HCT116 (cell line): ENCODE results near the gene PKD2. TPM values are rescaled to one million over a fixed set of nuclear protein-coding genes. Genes with fewer than 3 reads are reported as not detected.

Experiments used
- ATAC-seq: fragments of 200-7000 bp; cut with Tn5 transposase; 2 replicates; pipeline ENCODE4 v1.9.1; 2020; ENCODE audit warnings: mild to moderate bottlenecking, moderate library complexity
- BruUV-seq: library from RNA; stranded (reverse); fragments of 400-500 nt; replicated peaks from 2 replicates; lab custom pipeline; 2021; lab: Mats Ljungman, UMichigan
- CTCF ChIA-PET: fragments of 300-600 bp; sonication (Branson Sonifier 250); formaldehyde crosslinking; loops from one replicate; lab custom pipeline; 2021; ENCODE audit warnings: antibody characterized with exemption; lab: Charles Lee
- POLR2A ChIA-PET: fragments of 300-600, 350-600 bp; sonication (Branson Sonifier 250); formaldehyde crosslinking; loops from one replicate; lab custom pipeline; 2021; ENCODE audit warnings: antibody characterized with exemption; lab: Charles Lee
- RAD21 ChIA-PET, 2 experiments: fragments of 300-600 bp; sonication (Branson Sonifier 250); formaldehyde crosslinking; loops; one replicate each; lab custom pipeline; 2023; ENCODE audit warnings: low total read pairs in 2 of 2; ENCODE audit not compliant: uncharacterized antibody in 2 of 2, unreplicated experiment in 2 of 2, low non-redundant PET in 1 of 2; lab: Charles Lee
- DNase-seq: peaks from one replicate; pipeline ENCODE4 v3.0.0-alpha.2; 2010; ENCODE audit warnings: low read depth, low spot score
- H2AFZ ChIP-seq: fragments of 200-600 bp; shearing (Covaris generic), sonication (generic); 2 replicates; pipeline ENCODE4 v1.6.1; 2017; ENCODE audit warnings: low read depth, mixed run types, mixed read lengths, antibody characterized with exemption, low read length; ENCODE audit not compliant: poor library complexity, severe bottlenecking
- H3K27ac ChIP-seq: 2 replicates; pipeline ENCODE4 v1.5.1; 2012; ENCODE audit warnings: low read depth, low read length
- H3K27me3 ChIP-seq: fragments of 200-600 bp; sonication (generic); 2 replicates; pipeline ENCODE4 v1.6.1; 2016; ENCODE audit warnings: mixed run types, low read length, mixed read lengths; ENCODE audit not compliant: insufficient read depth
- H3K36me3 ChIP-seq, 2 experiments: fragments of 200-500 bp in 1 of 2; fragments of 200-600 bp in 1 of 2; sonication (Bioruptor generic) in 1 of 2; sonication (generic) in 1 of 2; 2 replicates each; pipeline versions ENCODE4 v1.5.1 to v1.6.1; 2014 to 2016; ENCODE audit warnings: low read length in 2 of 2, inconsistent platforms in 1 of 2, mixed read lengths in 1 of 2, mixed run types in 1 of 2; ENCODE audit not compliant: insufficient read depth in 2 of 2, control insufficient read depth in 1 of 2
- H3K4me1 ChIP-seq, 2 experiments: fragments of 200-600 bp in 1 of 2; sonication (generic) in 1 of 2; 2 replicates each; pipeline versions ENCODE4 v1.5.1 to v1.6.1; 2012 to 2017; ENCODE audit warnings: low read length in 2 of 2, inconsistent platforms in 1 of 2, mild to moderate bottlenecking in 1 of 2, mixed read lengths in 1 of 2, mixed run types in 1 of 2, moderate library complexity in 1 of 2; ENCODE audit not compliant: insufficient read depth in 2 of 2, control insufficient read depth in 1 of 2
- H3K4me2 ChIP-seq: fragments of 200-600 bp; sonication (generic); 2 replicates; pipeline ENCODE4 v1.6.1; 2017; ENCODE audit warnings: mixed run types, low read length, mixed read lengths
- H3K4me3 ChIP-seq, 2 experiments: fragments of 200-600 bp in 1 of 2; sonication (generic) in 1 of 2; replicated peaks in 1 of 2; 2 replicates each; pipeline ENCODE4 v1.5.1; 2011 to 2016; ENCODE audit warnings: low read length in 2 of 2, control low read depth in 1 of 2, low read depth in 1 of 2, mild to moderate bottlenecking in 1 of 2, mixed read lengths in 1 of 2, mixed run types in 1 of 2
- H3K79me2 ChIP-seq: fragments of 200-600 bp; sonication (generic); 2 replicates; pipeline ENCODE4 v1.6.1; 2017; ENCODE audit warnings: mild to moderate bottlenecking, mixed run types, low read length, moderate library complexity, mixed read lengths; ENCODE audit not compliant: insufficient read depth
- H3K9ac ChIP-seq: fragments of 200-600 bp; sonication (generic); 2 replicates; pipeline ENCODE4 v1.6.1; 2016; ENCODE audit warnings: low read length, mixed read lengths
- H3K9me2 ChIP-seq: fragments of 200-600 bp; sonication (generic), shearing (Covaris generic); 2 replicates; pipeline ENCODE4 v1.6.1; 2017; ENCODE audit warnings: mixed run types, mild to moderate bottlenecking, moderate library complexity; ENCODE audit not compliant: insufficient read depth
- H3K9me3 ChIP-seq, 2 experiments: fragments of 200-500 bp in 1 of 2; fragments of 200-600 bp in 1 of 2; sonication (Bioruptor generic) in 1 of 2; sonication (generic) in 1 of 2; 2 replicates each; pipeline ENCODE4 v1.6.1; 2014 to 2017; ENCODE audit warnings: low read length in 2 of 2, mixed read lengths in 2 of 2, inconsistent platforms in 1 of 2, low read depth in 1 of 2, mild to moderate bottlenecking in 1 of 2, mixed run types in 1 of 2, moderate library complexity in 1 of 2; ENCODE audit not compliant: control insufficient read depth in 1 of 2, insufficient read depth in 1 of 2
- H4K20me1 ChIP-seq: fragments of 200-600 bp; sonication (generic), shearing (Covaris generic); 2 replicates; pipeline ENCODE4 v1.6.1; 2017; ENCODE audit warnings: mixed run types, mild to moderate bottlenecking, moderate library complexity; ENCODE audit not compliant: insufficient read depth
- ATF3 ChIP-seq: IDR thresholded peaks from 2 replicates; pipeline ENCODE4 v1.6.1; 2012
- ELF1 ChIP-seq: IDR thresholded peaks from 2 replicates; pipeline ENCODE4 v1.6.1; 2012; ENCODE audit warnings: low read depth, borderline replicate concordance
- EZH2phosphoT487 ChIP-seq: fragments of 200-600 bp; IDR thresholded peaks from 2 replicates; pipeline ENCODE4 v1.6.1; 2018; ENCODE audit warnings: antibody characterized with exemption, borderline replicate concordance
- JUND ChIP-seq: IDR thresholded peaks from 2 replicates; pipeline ENCODE4 v1.6.1; 2012
- REST ChIP-seq: IDR thresholded peaks from 2 replicates; pipeline ENCODE4 v1.6.1; 2012; ENCODE audit warnings: low read depth
- intact Hi-C: fragments of 100-400 bp; cut with micrococcal nuclease; formaldehyde crosslinking; loops from 2 replicates; pipeline ENCODE4 v1.10.0; 2022
- total RNA-seq: library from RNA; stranded (reverse); gene quantifications from one replicate; pipeline ENCODE4 v1.2.1, GENCODE V29; 2021; ENCODE audit not compliant: unreplicated experiment

Gene PKD2
- total RNA-seq, 1 experiment from 2014 or later, result 10.1 TPM

GRCh38 chr4:87966095-87966496, 41.3 kb upstream of the PKD2 start (continued):
- TF ChIP-seq REST, result no peak

GRCh38 chr4:87967193-87967592, 40.2 kb upstream of the PKD2 start:
- Histone ChIP-seq H3K36me3 (no peaks in the 10 kb centered on the region), H3K9me3 (no peaks in the 10 kb centered on the region), H3K4me1 (peaks cover 0 to 4% of the 10 kb centered on the region in 2 experiments; a peak in 2 of 4 replicates), H2AFZ (no peak overlapping the region), H4K20me1 (no peaks in the 10 kb centered on the region), H3K9me2 (no peaks in the 10 kb centered on the region), H3K79me2 (no peaks in the 10 kb centered on the region), H3K4me3 (no peak overlapping the region), H3K27me3 (no peaks in the 10 kb centered on the region), H3K9ac (no peak overlapping the region), H3K27ac (no peak overlapping the region), H3K4me2 (no peak overlapping the region)
- CTCF ChIA-PET, result interaction anchor here (2.2 kb wide), 1 partner anchor 19 kb away, joined by 9 read pairs; no protein-coding TSS in a partner anchor
- TF ChIP-seq ELF1 (no peak), ATF3 (no peak), EZH2phosphoT487 (no peak), JUND (no peak)
- intact Hi-C loops, result no loop called here
- RAD21 ChIA-PET, result no interaction called here
- DNase-seq (no peak), ATAC-seq (no peak)
- no TSS peak for BruUV-seq
- POLR2A ChIA-PET, result no interaction called here
